Measurements from ENCODE around the gene LYPD6.

DNA sequence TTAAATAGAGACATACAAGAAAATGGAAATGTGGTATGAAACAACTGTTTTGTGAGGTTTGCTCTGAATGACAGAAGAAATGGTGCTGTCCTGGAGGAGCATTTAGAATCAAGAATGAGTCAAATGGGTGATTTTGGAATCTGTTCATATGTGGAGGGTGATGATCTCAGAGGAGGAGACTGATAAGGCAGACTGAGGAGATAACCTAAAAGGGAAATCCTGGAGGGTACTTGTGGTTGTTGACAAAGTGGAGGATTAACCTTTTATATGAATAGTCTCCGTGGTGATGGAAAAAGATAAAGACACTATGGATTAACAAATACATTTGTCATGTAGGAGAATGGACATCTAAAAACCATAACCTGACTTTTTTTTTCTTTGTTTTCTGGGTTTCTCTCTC, 183.1 kb downstream of the LYPD6 start:
- TF ChIP-seq CTCF (conservative IDR thresholded peaks at IDR 0.05; ENCODE audit: low read length) (no peak), EZH2phosphoT487 (IDR thresholded peaks at IDR 0.05; ENCODE audit: borderline replicate concordance, low read depth, low read length) (no peak)

Measured in OCI-LY7 (cell line).